ENCODE measurements around the gene RER1. TPM values are rescaled to one million over a fixed set of nuclear protein-coding genes. Genes with fewer than 3 reads are reported as not detected.
A peak's percentile ranks its signal among the peaks of the same experiment; 100 is the strongest.

RER1 gene
- total RNA-seq, 2 experiments from 2014 or later: 120 to 131 TPM

DNA sequence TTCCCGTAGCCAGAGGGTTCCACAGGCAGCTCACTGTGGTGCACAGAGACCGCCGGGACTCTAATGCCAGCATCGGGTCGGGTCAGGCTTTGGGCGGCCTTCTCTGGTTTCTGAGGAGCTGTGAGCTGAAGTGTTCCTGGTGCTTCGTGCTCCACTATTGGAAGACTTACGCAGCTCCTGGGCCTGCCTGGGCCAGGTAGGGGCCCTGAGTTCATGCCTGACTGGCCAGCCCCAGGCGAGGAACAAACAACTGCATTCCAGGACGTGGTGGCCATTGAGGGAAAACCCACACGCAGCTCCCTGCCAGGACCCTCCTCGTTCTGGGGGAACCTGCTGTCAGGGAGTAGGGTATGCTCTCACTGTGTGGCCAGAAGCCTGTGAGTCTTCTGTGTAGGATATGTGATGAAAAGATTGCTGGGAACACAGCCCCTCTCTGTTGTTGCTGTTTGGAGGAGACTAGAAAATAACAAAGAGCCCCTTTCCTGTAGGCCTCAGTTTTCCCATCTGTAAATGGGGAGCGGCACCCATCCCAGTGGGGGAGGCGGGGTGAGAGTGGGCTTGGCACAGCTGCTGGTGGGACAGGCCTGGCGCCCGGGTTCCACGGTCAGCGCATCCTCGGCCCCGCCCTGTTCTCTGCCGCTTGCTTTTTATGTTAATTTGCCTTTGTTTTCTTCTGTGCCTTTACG is 8.4 kb downstream of the RER1 start:
- ATAC-seq: no peak
- POLR2A ChIA-PET: interaction anchor here (1.0 to 5.5 kb wide), 2 partner anchors 8 kb away, joined by 5 to 36 read pairs; partner anchors contain the start of genes MORN1 and RER1
- Mint-ChIP-seq H3K4me1 (ENCODE audit: low read depth) (peaks cover 18% of the 10 kb centered on the region), H3K27ac (peak overlapping the region; percentile 16), H3K9me3 (no peaks in the 10 kb centered on the region), H3K4me3 (no peak overlapping the region), H3K36me3 (ENCODE audit: low read depth) (peaks cover 51% of the 10 kb centered on the region), H3K27me3 (no peaks in the 10 kb centered on the region)
- CTCF ChIA-PET: no interaction called here
- TF ChIP-seq, protein P1, sequence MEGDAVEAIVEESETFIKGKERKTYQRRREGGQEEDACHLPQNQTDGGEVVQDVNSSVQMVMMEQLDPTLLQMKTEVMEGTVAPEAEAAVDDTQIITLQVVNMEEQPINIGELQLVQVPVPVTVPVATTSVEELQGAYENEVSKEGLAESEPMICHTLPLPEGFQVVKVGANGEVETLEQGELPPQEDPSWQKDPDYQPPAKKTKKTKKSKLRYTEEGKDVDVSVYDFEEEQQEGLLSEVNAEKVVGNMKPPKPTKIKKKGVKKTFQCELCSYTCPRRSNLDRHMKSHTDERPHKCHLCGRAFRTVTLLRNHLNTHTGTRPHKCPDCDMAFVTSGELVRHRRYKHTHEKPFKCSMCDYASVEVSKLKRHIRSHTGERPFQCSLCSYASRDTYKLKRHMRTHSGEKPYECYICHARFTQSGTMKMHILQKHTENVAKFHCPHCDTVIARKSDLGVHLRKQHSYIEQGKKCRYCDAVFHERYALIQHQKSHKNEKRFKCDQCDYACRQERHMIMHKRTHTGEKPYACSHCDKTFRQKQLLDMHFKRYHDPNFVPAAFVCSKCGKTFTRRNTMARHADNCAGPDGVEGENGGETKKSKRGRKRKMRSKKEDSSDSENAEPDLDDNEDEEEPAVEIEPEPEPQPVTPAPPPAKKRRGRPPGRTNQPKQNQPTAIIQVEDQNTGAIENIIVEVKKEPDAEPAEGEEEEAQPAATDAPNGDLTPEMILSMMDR (IDR thresholded peaks at IDR 0.05): no peak
- intact Hi-C loops (cut with micrococcal nuclease): no loop called here
- no peak for DNase-seq

DNA sequence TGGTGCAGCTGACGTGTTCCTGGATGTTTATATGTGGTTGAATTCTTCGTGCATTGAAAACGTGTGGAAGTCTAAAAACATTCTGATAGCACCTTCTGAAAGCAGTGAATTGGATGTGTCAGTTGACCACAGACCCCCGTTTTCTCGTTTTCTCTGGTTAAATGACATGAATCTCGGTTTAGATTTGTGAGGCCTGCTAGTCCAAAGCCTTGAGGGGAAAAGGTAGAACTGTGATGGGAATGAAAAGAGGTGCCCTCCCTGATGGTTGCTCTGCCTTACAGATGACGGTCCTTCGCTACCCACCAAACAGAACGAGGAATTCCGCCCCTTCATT is 8.9 kb downstream of the RER1 start:
- H3K4me3 Mint-ChIP-seq: no peak overlapping the region
- CTCF ChIA-PET: no interaction called here
- intact Hi-C loops (cut with micrococcal nuclease): no loop called here
- ATAC-seq (no peak), DNase-seq (no peak)
- TF ChIP-seq, protein P1 (IDR thresholded peaks at IDR 0.05): no peak
- peaks cover 15% of the 10 kb centered on the region for H3K4me1 Mint-ChIP-seq (ENCODE audit: low read depth)
- no peaks in the 10 kb centered on the region for H3K27me3 Mint-ChIP-seq
- H3K9me3 Mint-ChIP-seq: no peaks in the 10 kb centered on the region
- POLR2A ChIA-PET: interaction anchor here (1.0 to 5.5 kb wide), 2 partner anchors 7 to 9 kb away, joined by 5 to 36 read pairs; partner anchors contain the start of genes MORN1 and RER1
- peak overlapping the region; percentile 6 for H3K27ac Mint-ChIP-seq
- peaks cover 51% of the 10 kb centered on the region for H3K36me3 Mint-ChIP-seq (ENCODE audit: low read depth)

DNA sequence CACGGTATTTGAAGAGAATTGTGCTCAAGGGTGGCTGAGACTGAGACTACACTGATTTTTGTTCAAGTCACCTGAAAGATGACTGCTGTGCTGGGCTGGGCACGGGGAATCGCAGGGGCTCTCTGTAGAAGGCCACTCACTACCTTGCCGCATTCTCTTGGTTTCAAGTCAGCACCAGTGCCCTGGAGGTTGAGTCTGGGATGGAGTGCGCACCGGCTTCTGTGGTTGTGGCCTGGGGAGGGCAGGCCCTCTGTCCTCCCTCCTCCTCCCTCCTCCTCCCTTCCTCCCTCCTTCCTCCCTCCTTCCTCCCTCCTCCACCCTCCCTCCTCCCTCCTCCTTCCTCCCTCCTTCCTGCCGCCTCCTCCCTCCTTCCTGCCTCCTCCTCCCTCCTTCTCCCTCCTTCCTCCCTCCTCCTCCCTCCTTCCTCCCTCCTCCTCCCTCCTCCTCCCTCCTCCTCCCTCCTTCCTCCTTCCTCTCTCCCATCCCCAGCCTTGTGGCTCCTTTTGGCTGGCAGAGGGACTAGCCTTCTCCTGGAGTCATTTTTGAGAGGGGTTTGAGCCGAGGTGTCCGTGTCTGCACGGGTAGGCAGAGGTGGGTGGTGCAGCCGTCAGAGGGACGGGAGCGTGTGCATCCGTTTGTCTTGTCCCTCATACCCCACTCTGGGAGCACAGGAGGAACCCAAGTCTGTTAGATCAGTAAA is 9.5 kb downstream of the RER1 start:
- peaks cover 13% of the 10 kb centered on the region for H3K4me1 Mint-ChIP-seq (ENCODE audit: low read depth)
- H3K4me3 Mint-ChIP-seq: no peak overlapping the region
- peaks cover 51% of the 10 kb centered on the region for H3K36me3 Mint-ChIP-seq (ENCODE audit: low read depth)
- ChIA-PET CTCF (interaction anchor here (0.9 to 2.0 kb wide), 2 partner anchors 19 to 206 kb away, joined by 3 to 4 read pairs; partner anchors contain the start of gene FAAP20), POLR2A (interaction anchor here (0.7 to 5.5 kb wide), 3 partner anchors 7 to 10 kb away, joined by 4 to 36 read pairs (median 5); partner anchors contain the start of genes MORN1 and RER1)
- no peaks in the 10 kb centered on the region for H3K27me3 Mint-ChIP-seq
- ATAC-seq (peak; percentile 34), DNase-seq (no peak)
- intact Hi-C loops (cut with micrococcal nuclease): no loop called here
- H3K27ac Mint-ChIP-seq: no peak overlapping the region
- TF ChIP-seq, protein P1 (IDR thresholded peaks at IDR 0.05): no peak
- no peaks in the 10 kb centered on the region for H3K9me3 Mint-ChIP-seq

DNA sequence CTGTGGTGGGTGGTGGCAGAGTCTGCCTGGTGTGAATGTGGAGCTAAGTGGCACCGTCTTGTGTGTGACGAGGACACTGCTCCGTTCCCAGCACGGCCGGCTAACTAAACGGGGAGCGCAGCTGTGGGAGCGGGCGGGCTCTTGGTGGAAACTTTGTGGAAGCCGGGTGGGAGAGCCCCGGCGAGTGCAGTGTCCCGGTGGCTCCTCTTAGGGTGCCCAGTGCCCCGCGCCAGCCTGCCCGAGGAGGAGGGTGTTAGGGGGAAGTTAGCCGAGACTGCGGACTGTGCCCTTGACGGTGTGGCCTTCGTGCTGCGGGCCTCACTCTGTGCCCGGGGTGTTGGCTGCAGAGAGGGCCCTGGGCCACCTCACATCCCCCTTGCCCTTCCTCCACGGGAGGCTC is 10.8 kb downstream of the RER1 start:
- H3K27me3 Mint-ChIP-seq: no peaks in the 10 kb centered on the region
- H3K4me3 Mint-ChIP-seq: no peak overlapping the region
- peak overlapping the region; percentile 55 for H3K27ac Mint-ChIP-seq
- ChIA-PET CTCF (interaction anchor here (0.9 to 2.0 kb wide), 2 partner anchors 20 to 208 kb away, joined by 3 to 4 read pairs; partner anchors contain the start of gene FAAP20), POLR2A (interaction anchor here (1.0 kb wide), 1 partner anchor 9 kb away, joined by 3 read pairs; no protein-coding TSS in a partner anchor)
- TF ChIP-seq, protein P1 (IDR thresholded peaks at IDR 0.05): no peak
- peaks cover 6% of the 10 kb centered on the region for H3K4me1 Mint-ChIP-seq (ENCODE audit: low read depth)
- no peak for ATAC-seq
- intact Hi-C loops (cut with micrococcal nuclease): no loop called here
- DNase-seq: no peak
- H3K36me3 Mint-ChIP-seq (ENCODE audit: low read depth): peaks cover 41% of the 10 kb centered on the region
- H3K9me3 Mint-ChIP-seq: no peaks in the 10 kb centered on the region

DNA sequence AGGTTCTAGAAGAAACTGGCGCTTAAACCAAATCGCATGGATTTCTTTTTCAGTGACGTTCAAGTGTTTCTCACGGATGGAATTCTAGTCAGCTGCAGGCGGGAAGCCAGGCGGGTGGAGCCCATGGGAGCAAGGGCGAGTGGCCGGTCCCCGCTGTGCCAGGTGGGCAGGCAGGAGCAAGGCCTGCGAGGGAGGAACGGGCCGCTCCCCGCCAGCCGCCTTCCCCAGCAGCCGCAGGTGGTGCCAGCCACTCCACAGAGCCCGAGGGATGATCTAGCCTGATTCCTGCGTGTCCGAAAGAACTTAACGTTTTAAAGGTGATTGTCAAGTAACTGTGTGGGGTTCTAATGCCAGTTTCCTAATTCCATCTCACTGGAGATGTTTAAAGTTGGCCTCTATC is 11.6 kb downstream of the RER1 start:
- H3K27ac Mint-ChIP-seq: no peak overlapping the region
- H3K36me3 Mint-ChIP-seq (ENCODE audit: low read depth): peaks cover 41% of the 10 kb centered on the region
- peaks cover 6% of the 10 kb centered on the region for H3K4me1 Mint-ChIP-seq (ENCODE audit: low read depth)
- no peaks in the 10 kb centered on the region for H3K9me3 Mint-ChIP-seq
- CTCF ChIA-PET: interaction anchor here (0.7 to 2.0 kb wide), 2 partner anchors 21 to 208 kb away, joined by 4 read pairs; partner anchors contain the start of gene FAAP20
- H3K4me3 Mint-ChIP-seq: no peak overlapping the region
- no peak for ATAC-seq
- TF ChIP-seq, protein P1 (IDR thresholded peaks at IDR 0.05): no peak
- POLR2A ChIA-PET: interaction anchor here (1.0 kb wide), 1 partner anchor 10 kb away, joined by 3 read pairs; no protein-coding TSS in a partner anchor
- no peak for DNase-seq
- intact Hi-C loops (cut with micrococcal nuclease): no loop called here
- H3K27me3 Mint-ChIP-seq: no peaks in the 10 kb centered on the region

All from activated CD8-positive, alpha-beta T cell treated with anti-CD3 and anti-CD28 coated beads for 36 hours (primary cell).